HEK293 (cell line): Measurements from ENCODE around the gene OCA2.

ENCODE experiments used
- CTCF ChIP-seq: fragments of 450-650 bp; formaldehyde crosslinking; IDR thresholded peaks from 2 replicates; pipeline ENCODE4 v1.5.1; 2016; ENCODE audit warnings: missing biosample characterization, missing genetic modification characterization
- KLF10 ChIP-seq: fragments of 450-650 bp; IDR thresholded peaks from 2 replicates; pipeline ENCODE4 v1.5.1; 2018; ENCODE audit warnings: missing biosample characterization, mild to moderate bottlenecking, missing genetic modification characterization
- KLF9 ChIP-seq: fragments of 450-650 bp; formaldehyde crosslinking; IDR thresholded peaks from 2 replicates; pipeline ENCODE4 v1.5.1; 2016; ENCODE audit warnings: missing biosample characterization, missing genetic modification characterization, low read depth
- MZF1 ChIP-seq: fragments of 450-650 bp; formaldehyde crosslinking; IDR thresholded peaks from 2 replicates; pipeline ENCODE4 v1.5.1; 2017; ENCODE audit warnings: missing biosample characterization, missing genetic modification characterization, borderline replicate concordance
- PATZ1 ChIP-seq: fragments of 450-650 bp; formaldehyde crosslinking; IDR thresholded peaks from 2 replicates; pipeline ENCODE4 v1.5.1; 2016; ENCODE audit warnings: missing biosample characterization, missing genetic modification characterization
- REPIN1 ChIP-seq: fragments of 450-650 bp; formaldehyde crosslinking; IDR thresholded peaks from 2 replicates; pipeline ENCODE4 v1.5.1; 2017; ENCODE audit warnings: missing biosample characterization, missing genetic modification characterization, low read depth
- REST ChIP-seq: fragments of 450-650 bp; formaldehyde crosslinking; IDR thresholded peaks from 2 replicates; pipeline ENCODE4 v1.5.1; 2016; ENCODE audit warnings: missing biosample characterization, missing genetic modification characterization
- TRIM28 ChIP-seq: IDR thresholded peaks from 2 replicates; pipeline ENCODE4 v1.6.1; 2011; ENCODE audit warnings: low read length, control low read depth, borderline replicate concordance
- YY2 ChIP-seq: fragments of 450-650 bp; formaldehyde crosslinking; IDR thresholded peaks from 2 replicates; pipeline ENCODE4 v1.5.1; 2016; ENCODE audit warnings: missing biosample characterization, missing genetic modification characterization
- ZFP37 ChIP-seq: fragments of 450-650 bp; formaldehyde crosslinking; IDR thresholded peaks from 2 replicates; pipeline ENCODE4 v1.5.1; 2016; ENCODE audit warnings: missing biosample characterization, missing genetic modification characterization
- ZNF175 ChIP-seq: fragments of 450-650 bp; formaldehyde crosslinking; IDR thresholded peaks from 2 replicates; pipeline ENCODE4 v1.5.1; 2016; ENCODE audit warnings: missing biosample characterization, missing genetic modification characterization
- ZNF398 ChIP-seq: fragments of 450-650 bp; formaldehyde crosslinking; IDR thresholded peaks from 2 replicates; pipeline ENCODE4 v1.5.1; 2017; ENCODE audit warnings: missing biosample characterization, missing genetic modification characterization
- ZNF558 ChIP-seq: fragments of 450-650 bp; formaldehyde crosslinking; IDR thresholded peaks from 2 replicates; pipeline ENCODE4 v1.5.1; 2016; ENCODE audit warnings: missing biosample characterization, missing genetic modification characterization

GRCh38 chr15:28086175-28086703 is 12.9 kb downstream of the OCA2 start:
- no peak for TF ChIP-seq YY2 (tag by site-specific recombination)
- TF ChIP-seq KLF9 (tag by site-specific recombination) = no peak
- TF ChIP-seq ZNF558 = no peak
- TF ChIP-seq REPIN1 (tag by site-specific recombination) = no peak
- peak; percentile 41; the same call in 1 of the 2 replicates for TF ChIP-seq CTCF
- no peak for TF ChIP-seq TRIM28
- no peak for TF ChIP-seq ZNF398 (tag by site-specific recombination)
- no peak for TF ChIP-seq ZNF175 (tag by site-specific recombination)
- no peak for TF ChIP-seq KLF10
- TF ChIP-seq PATZ1 (tag by site-specific recombination) = no peak
- no peak for TF ChIP-seq MZF1
- TF ChIP-seq REST (tag by site-specific recombination) = no peak
- TF ChIP-seq ZFP37 = no peak
